ENCODE measurements around the gene PRKACA.
A peak's percentile ranks its signal among the peaks of the same experiment; 100 is the strongest.

PRKACA gene

DNA sequence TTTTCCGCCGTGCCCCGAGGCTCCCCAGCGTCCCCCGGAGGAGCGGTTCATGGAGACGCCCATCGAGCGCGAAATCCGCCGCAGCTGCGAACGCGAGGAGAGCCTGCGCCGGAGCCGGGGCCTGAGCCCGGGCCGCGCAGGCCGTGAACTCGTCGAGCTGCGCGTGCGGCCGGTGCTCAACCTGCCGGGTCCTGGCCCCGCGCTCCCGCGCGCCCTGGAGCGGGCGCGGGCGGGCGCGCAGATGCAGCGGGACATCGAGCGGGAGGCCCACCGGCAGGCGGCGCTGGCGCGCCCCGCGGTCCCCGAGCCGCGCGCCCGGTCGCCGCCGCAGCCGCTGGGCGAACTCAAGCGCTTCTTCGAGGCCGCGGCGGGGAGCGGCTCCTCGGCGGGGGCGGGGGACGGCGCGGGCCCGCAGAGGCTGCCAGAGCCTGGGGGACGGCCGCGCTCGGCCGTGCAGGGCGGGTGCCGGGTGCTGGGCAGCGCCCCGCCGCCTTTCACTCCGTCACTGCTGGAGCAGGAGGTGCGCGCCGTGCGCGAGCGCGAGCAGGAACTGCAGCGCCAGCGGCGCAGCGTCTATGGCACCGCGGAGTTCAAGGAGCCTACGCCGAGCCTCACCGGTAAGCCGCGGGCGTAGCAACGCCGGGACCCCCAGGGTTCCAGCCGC is 44.2 kb downstream of the PRKACA start:
- no peaks in the 10 kb centered on the region for H3K27me3 ChIP-seq (ENCODE audit: control insufficient read depth in 1 of 2, insufficient read depth in 2 of 2, low read length in 2 of 2)
- peaks cover 3 to 27% of the 10 kb centered on the region in 2 donors for H3K4me1 ChIP-seq (ENCODE audit: control insufficient read depth in 1 of 2, insufficient read depth in 2 of 2, low read length in 2 of 2)
- no peaks in the 10 kb centered on the region for H3K36me3 ChIP-seq (ENCODE audit: control insufficient read depth in 1 of 2, insufficient read depth in 2 of 2, low read length in 2 of 2)
- H3K9ac ChIP-seq (ENCODE audit: low read depth in 1 of 2, low read length in 2 of 2) = peak overlapping the region; percentile 94 to 98
- no peaks in the 10 kb centered on the region for H3K9me3 ChIP-seq (ENCODE audit: control insufficient read depth in 1 of 2, low read length in 2 of 2)
- peak overlapping the region; percentile 97 for H3K27ac ChIP-seq (ENCODE audit: low read depth, low read length)
- H3K4me3 ChIP-seq (ENCODE audit: low read depth in 1 of 2, low read length in 2 of 2) = peak overlapping the region; percentile 78 to 97

DNA sequence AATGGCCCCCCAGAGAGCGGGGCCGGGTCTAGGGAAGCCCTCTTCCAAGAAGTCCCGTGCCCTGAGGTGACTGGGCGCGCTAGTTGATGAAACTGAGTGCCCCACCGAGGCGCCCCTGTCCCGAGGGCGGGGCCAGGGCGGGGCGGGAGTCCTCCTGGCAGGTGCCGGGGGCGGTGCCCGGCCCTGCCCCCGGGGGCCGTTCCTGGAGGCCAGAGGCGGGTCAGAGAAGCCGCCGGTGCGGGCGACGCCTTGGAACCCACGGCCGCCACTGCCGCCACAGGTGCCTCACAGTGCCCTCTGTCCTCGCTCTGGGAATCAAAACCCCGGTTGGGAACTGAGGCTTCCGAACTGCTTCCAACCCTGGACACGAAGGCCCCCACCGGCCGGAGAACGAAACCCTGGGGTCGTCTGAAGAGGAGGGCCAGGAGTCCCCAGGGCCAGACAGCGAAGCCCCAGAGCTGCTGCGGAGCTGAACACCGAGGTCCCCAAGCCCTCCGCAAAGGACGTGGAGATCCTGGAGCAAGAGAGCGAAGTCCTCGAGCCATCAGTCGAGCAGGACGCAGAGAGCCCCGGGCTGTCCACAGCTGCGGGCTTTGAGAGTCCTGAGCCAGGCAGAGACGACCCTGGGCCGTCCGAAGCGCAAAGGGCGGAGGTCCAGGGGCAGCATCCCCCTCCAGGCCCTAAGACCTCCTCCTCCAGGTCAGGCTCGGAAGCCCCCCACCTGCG is 44.9 kb downstream of the PRKACA start, which contains the start of gene MISP3:
Gene MISP3 (plus strand): TSS at position 252 of the 726 bp plus-strand sequence. CDS start 524 bp downstream, outside the sequence.
- Histone ChIP-seq H3K4me3 (ENCODE audit: low read depth in 1 of 2, low read length in 2 of 2) (peak within 1 kb of the TSS; percentile 78 to 97), H3K4me1 (ENCODE audit: control insufficient read depth in 1 of 2, insufficient read depth in 2 of 2, low read length in 2 of 2) (peaks cover 3 to 27% of the 10 kb centered on the region in 2 donors), H3K27me3 (ENCODE audit: control insufficient read depth in 1 of 2, insufficient read depth in 2 of 2, low read length in 2 of 2) (no peaks in the 10 kb centered on the region), H3K36me3 (ENCODE audit: control insufficient read depth in 1 of 2, insufficient read depth in 2 of 2, low read length in 2 of 2) (no peaks in the 10 kb centered on the region), H3K9ac (ENCODE audit: low read depth in 1 of 2, low read length in 2 of 2) (peak within 1 kb of the TSS; percentile 94 to 98), H3K9me3 (ENCODE audit: control insufficient read depth in 1 of 2, low read length in 2 of 2) (no peaks in the 10 kb centered on the region), H3K27ac (ENCODE audit: low read depth, low read length) (peak within 1 kb of the TSS; percentile 97)

DNA sequence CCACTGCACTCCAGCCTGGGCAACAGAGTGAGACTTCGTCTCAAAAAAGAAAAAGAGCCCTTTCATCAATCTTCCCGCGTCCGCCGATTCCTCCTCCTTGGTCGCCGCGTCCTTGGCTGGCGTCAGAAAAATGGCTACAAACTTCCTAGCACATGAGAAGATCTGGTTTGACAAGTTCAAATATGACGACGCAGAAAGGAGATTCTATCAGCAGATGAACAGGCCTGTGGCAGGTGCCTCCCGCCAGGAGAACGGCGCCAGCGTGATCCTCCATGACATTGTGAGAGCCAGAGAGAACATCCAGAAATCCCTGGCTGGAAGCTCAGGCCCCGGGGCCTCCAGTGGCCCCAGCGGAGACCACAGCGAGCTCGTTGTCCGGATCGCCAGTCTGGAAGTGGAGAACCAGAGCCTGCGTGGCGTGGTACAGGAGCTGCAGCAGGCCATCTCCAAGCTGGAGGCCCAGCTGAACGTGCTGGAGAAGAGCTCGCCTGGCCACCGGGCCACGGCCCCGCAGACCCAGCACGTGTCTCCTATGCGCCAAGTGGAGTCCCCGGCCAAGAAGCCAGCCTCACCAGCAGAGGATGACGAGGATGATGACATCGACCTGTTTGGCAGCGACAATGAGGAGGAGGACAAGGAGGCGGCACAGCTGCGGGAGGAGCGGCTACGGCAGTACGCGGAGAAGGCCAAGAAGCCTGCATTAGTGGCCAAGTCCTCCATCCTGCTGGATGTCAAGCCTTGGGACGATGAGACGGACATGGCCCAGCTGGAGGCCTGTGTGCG is 47.1 kb downstream of the PRKACA start:
- Histone ChIP-seq H3K4me3 (ENCODE audit: low read depth in 1 of 2, low read length in 2 of 2) (no peak overlapping the region), H3K27ac (ENCODE audit: low read depth, low read length) (no peak overlapping the region), H3K9me3 (ENCODE audit: control insufficient read depth in 1 of 2, low read length in 2 of 2) (no peaks in the 10 kb centered on the region), H3K27me3 (ENCODE audit: control insufficient read depth in 1 of 2, insufficient read depth in 2 of 2, low read length in 2 of 2) (no peaks in the 10 kb centered on the region), H3K36me3 (ENCODE audit: control insufficient read depth in 1 of 2, insufficient read depth in 2 of 2, low read length in 2 of 2) (no peaks in the 10 kb centered on the region), H3K4me1 (ENCODE audit: control insufficient read depth in 1 of 2, insufficient read depth in 2 of 2, low read length in 2 of 2) (peaks cover 3 to 26% of the 10 kb centered on the region in 2 donors), H3K9ac (ENCODE audit: low read depth in 1 of 2, low read length in 2 of 2) (no peak overlapping the region)

DNA sequence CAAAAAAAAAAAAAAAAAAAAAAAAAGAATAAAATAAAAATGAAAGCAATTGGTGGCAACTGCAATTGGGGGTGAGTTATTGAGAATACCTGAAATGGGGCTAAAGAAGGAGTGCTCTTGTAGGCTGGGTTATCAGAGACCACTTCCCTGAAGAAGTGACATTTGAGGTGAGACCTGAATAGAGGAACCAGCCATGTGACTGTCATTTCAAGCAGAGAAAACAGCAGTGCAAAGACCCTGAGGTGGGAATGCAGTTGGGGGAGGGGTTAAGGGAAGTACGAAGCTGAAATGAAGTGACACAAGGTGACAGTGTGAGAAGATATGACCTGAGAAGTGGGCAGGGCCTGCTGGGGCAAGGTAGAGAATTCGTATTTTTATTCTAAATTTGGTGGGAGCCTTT is 51.4 kb downstream of the PRKACA start:
- no peaks in the 10 kb centered on the region for H3K9me3 ChIP-seq (ENCODE audit: control insufficient read depth in 1 of 2, low read length in 2 of 2)
- H3K27ac ChIP-seq (ENCODE audit: low read depth, low read length) = no peak overlapping the region
- peaks cover 9 to 11% of the 10 kb centered on the region in 2 donors for H3K4me1 ChIP-seq (ENCODE audit: control insufficient read depth in 1 of 2, insufficient read depth in 2 of 2, low read length in 2 of 2)
- H3K27me3 ChIP-seq (ENCODE audit: control insufficient read depth in 1 of 2, insufficient read depth in 2 of 2, low read length in 2 of 2) = no peaks in the 10 kb centered on the region
- no peaks in the 10 kb centered on the region for H3K36me3 ChIP-seq (ENCODE audit: control insufficient read depth in 1 of 2, insufficient read depth in 2 of 2, low read length in 2 of 2)
- no peak overlapping the region for H3K4me3 ChIP-seq (ENCODE audit: low read depth in 1 of 2, low read length in 2 of 2)
- H3K9ac ChIP-seq (ENCODE audit: low read depth in 1 of 2, low read length in 2 of 2) = no peak overlapping the region

DNA sequence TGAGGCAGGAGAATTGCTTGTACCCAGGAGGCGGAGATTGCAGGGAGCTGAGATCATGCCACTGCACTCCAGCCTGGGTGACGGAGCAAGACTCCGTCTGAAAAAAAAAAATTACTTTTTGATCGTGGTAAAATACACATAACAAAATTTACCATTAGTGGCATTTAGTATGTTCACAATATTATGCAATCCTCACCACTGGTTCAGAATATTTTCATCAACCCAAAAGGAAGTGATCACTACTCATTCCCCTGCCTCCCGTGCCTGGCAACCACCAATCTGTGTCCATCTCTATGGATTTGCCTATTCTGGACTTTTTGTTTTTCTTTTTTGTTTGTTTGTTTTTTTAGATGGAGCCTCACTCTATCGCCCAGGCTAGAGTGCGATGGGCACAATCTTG is 54.5 kb downstream of the PRKACA start:
- Histone ChIP-seq H3K27ac (ENCODE audit: low read depth, low read length) (no peak overlapping the region), H3K9ac (ENCODE audit: low read depth in 1 of 2, low read length in 2 of 2) (no peak overlapping the region), H3K27me3 (ENCODE audit: control insufficient read depth in 1 of 2, insufficient read depth in 2 of 2, low read length in 2 of 2) (peaks cover 9 to 19% of the 10 kb centered on the region in 2 donors), H3K4me1 (ENCODE audit: control insufficient read depth in 1 of 2, insufficient read depth in 2 of 2, low read length in 2 of 2) (peaks cover 18 to 21% of the 10 kb centered on the region in 2 donors), H3K36me3 (ENCODE audit: control insufficient read depth in 1 of 2, insufficient read depth in 2 of 2, low read length in 2 of 2) (no peaks in the 10 kb centered on the region), H3K4me3 (ENCODE audit: low read depth in 1 of 2, low read length in 2 of 2) (no peak overlapping the region), H3K9me3 (ENCODE audit: control insufficient read depth in 1 of 2, low read length in 2 of 2) (no peaks in the 10 kb centered on the region)

DNA sequence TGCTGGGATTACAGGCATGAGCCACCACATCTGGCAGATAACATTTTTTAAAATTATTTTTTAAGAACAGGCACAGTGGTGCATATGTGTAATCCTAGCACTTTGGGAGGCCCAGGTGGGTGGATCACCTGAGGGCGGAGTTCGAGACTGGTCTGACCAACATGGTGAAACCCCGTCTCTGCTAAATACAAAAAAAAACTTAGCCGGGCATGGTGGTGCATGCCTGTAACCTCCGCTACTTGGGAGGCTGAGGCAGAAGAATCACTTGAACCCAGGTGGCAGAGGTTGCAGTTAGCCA is 55.1 kb downstream of the PRKACA start:
- no peaks in the 10 kb centered on the region for H3K36me3 ChIP-seq (ENCODE audit: control insufficient read depth in 1 of 2, insufficient read depth in 2 of 2, low read length in 2 of 2)
- H3K27me3 ChIP-seq (ENCODE audit: control insufficient read depth in 1 of 2, insufficient read depth in 2 of 2, low read length in 2 of 2) = peaks cover 11 to 22% of the 10 kb centered on the region in 2 donors
- H3K9me3 ChIP-seq (ENCODE audit: control insufficient read depth in 1 of 2, low read length in 2 of 2) = no peaks in the 10 kb centered on the region
- no peak overlapping the region for H3K4me3 ChIP-seq (ENCODE audit: low read depth in 1 of 2, low read length in 2 of 2)
- H3K4me1 ChIP-seq (ENCODE audit: control insufficient read depth in 1 of 2, insufficient read depth in 2 of 2, low read length in 2 of 2) = peaks cover 20 to 21% of the 10 kb centered on the region in 2 donors
- no peak overlapping the region for H3K27ac ChIP-seq (ENCODE audit: low read depth, low read length)
- no peak overlapping the region for H3K9ac ChIP-seq (ENCODE audit: low read depth in 1 of 2, low read length in 2 of 2)

DNA sequence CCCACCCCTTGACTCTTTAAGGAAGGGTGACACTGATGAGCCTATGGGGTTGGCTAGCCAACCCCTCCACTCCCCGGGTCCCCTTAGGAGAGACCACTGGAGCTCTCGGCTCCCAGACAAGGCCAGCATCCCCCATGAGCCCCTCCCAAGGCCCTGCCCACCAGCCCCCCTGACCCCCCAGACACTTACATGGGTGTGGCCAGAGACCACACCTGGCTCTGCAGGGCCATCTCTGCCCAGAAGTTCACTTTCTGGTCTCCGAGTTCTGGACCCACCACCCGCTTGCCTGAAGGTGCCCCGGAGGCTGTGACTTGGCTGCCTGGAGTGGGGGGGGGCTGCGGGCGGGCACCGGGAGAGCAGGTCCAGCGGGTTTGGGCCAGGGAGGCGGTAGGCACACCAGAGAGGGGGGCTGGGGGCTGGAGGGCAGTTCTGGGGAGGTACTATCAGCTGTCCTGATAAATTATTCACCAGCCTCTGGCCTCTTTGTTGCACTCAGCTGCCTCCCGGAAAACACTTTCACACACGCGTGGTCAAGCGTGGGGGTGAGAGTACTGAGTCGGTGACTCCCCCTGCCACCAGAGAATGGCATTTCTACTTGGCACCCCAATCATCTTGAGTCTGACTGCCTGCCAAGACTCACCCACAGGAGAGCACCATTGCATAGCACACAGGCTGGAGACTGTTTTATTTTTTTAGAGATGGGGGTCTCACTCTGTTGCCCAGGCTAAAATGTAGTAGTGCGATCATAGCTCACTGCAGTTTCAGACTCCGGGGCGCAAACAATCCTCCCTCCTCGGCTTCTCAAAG is 55.6 kb downstream of the PRKACA start, which contains the start of gene PALM3:
Gene PALM3 (minus strand): TSS at position 326 of the 807 bp plus-strand sequence. CDS start 96 bp downstream, at position 230.
- Histone ChIP-seq H3K27ac (ENCODE audit: low read depth, low read length) (no peak within 1 kb of the TSS), H3K27me3 (ENCODE audit: control insufficient read depth in 1 of 2, insufficient read depth in 2 of 2, low read length in 2 of 2) (peaks cover 11 to 22% of the 10 kb centered on the region in 2 donors), H3K9ac (ENCODE audit: low read depth in 1 of 2, low read length in 2 of 2) (no peak within 1 kb of the TSS), H3K36me3 (ENCODE audit: control insufficient read depth in 1 of 2, insufficient read depth in 2 of 2, low read length in 2 of 2) (no peaks in the 10 kb centered on the region), H3K4me3 (ENCODE audit: low read depth in 1 of 2, low read length in 2 of 2) (peak within 1 kb of the TSS in 1 of 2 donors; percentile 55), H3K4me1 (ENCODE audit: control insufficient read depth in 1 of 2, insufficient read depth in 2 of 2, low read length in 2 of 2) (peaks cover 20 to 21% of the 10 kb centered on the region in 2 donors), H3K9me3 (ENCODE audit: control insufficient read depth in 1 of 2, low read length in 2 of 2) (no peaks in the 10 kb centered on the region)

DNA sequence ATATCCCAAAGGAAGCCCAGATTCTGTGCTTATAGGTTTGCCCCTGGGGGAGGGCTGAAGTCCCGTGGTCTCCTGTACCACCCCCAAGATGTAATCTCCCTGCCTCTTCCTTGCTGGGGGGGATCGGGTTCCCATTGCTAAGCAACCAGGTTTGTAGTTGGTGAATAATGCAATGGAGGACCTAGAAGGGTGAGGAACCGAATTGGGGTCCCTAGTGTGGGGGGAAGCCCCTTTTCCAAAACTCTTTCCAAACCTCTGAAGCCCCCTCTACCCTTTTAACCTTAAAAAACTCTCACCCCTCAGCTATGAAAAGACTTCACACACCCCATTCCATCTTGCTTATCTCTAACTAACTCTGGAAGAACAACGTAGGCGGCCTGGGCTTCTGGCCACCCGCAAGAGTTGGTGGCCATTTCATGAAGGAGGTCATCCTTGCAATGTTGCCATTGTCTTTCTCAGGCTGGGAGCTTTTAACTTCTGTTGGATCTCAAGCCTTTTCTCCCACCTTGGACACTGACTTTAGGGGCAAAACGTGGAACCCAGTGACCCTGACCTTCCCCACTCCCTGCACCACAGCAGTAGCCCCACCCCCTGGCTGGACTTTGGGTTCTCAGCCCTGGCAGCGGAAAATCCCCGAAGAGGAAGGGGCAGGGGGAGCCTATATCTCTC is 56.3 kb downstream of the PRKACA start:
- peak overlapping the region in 1 of 2 donors; percentile 55 for H3K4me3 ChIP-seq (ENCODE audit: low read depth in 1 of 2, low read length in 2 of 2)
- H3K9me3 ChIP-seq (ENCODE audit: control insufficient read depth in 1 of 2, low read length in 2 of 2) = no peaks in the 10 kb centered on the region
- no peak overlapping the region for H3K9ac ChIP-seq (ENCODE audit: low read depth in 1 of 2, low read length in 2 of 2)
- H3K27me3 ChIP-seq (ENCODE audit: control insufficient read depth in 1 of 2, insufficient read depth in 2 of 2, low read length in 2 of 2) = peaks cover 11 to 22% of the 10 kb centered on the region in 2 donors
- no peak overlapping the region for H3K27ac ChIP-seq (ENCODE audit: low read depth, low read length)
- no peaks in the 10 kb centered on the region for H3K36me3 ChIP-seq (ENCODE audit: control insufficient read depth in 1 of 2, insufficient read depth in 2 of 2, low read length in 2 of 2)
- H3K4me1 ChIP-seq (ENCODE audit: control insufficient read depth in 1 of 2, insufficient read depth in 2 of 2, low read length in 2 of 2) = peaks cover 20 to 21% of the 10 kb centered on the region in 2 donors

DNA sequence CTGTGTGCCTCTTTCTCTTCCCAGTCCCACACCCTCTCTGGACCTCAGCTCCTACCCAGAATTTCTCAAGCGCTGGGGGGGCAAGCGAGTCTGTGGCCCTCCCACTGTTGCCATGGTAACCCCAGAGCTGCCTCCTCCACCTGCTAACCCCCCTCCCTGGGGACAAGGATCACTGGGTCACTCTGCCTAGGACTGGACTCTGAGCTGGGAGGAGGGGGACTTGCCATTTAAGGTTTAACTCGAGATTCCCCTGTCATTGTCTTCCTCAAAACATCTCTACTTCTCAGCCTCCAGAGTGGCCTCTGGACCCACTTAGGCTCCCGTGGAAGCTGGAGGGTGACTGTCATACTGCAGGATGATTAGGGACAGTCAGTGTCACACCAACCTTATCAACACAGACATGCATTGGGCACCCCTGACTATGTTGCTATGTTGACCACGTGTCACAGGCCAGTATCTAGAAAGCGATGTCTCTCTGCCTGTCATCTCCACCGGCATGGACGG is 57.9 kb downstream of the PRKACA start:
- no peaks in the 10 kb centered on the region for H3K9me3 ChIP-seq (ENCODE audit: control insufficient read depth in 1 of 2, low read length in 2 of 2)
- no peak overlapping the region for H3K4me3 ChIP-seq (ENCODE audit: low read depth in 1 of 2, low read length in 2 of 2)
- no peaks in the 10 kb centered on the region for H3K36me3 ChIP-seq (ENCODE audit: control insufficient read depth in 1 of 2, insufficient read depth in 2 of 2, low read length in 2 of 2)
- H3K27me3 ChIP-seq (ENCODE audit: control insufficient read depth in 1 of 2, insufficient read depth in 2 of 2, low read length in 2 of 2) = peaks cover 11 to 22% of the 10 kb centered on the region in 2 donors
- no peak overlapping the region for H3K9ac ChIP-seq (ENCODE audit: low read depth in 1 of 2, low read length in 2 of 2)
- H3K27ac ChIP-seq (ENCODE audit: low read depth, low read length) = no peak overlapping the region
- peaks cover 20 to 21% of the 10 kb centered on the region in 2 donors for H3K4me1 ChIP-seq (ENCODE audit: control insufficient read depth in 1 of 2, insufficient read depth in 2 of 2, low read length in 2 of 2)
